Memory B cell (primary cell): ENCODE measurements around the gene TLK1.

Source experiments
- ATAC-seq: fragments of 150-1000 bp; cut with Tn5 transposase; 2 replicates; pipeline ENCODE4 v1.10.0; 2021; ENCODE audit warnings: low read depth, mild to moderate bottlenecking, moderate library complexity
- DNase-seq, 2 donors: peaks; one replicate each; pipeline ENCODE4 v3.0.0; 2022; ENCODE audit warnings: low spot score in 2 of 2
- H3K27ac Mint-ChIP-seq: one replicate; pipeline ENCODE4 v1.8.0; 2022; ENCODE audit warnings: mild to moderate bottlenecking, moderate library complexity, mixed read lengths
- H3K27me3 Mint-ChIP-seq: one replicate; pipeline ENCODE4 v1.8.0; 2022; ENCODE audit warnings: mixed read lengths
- H3K36me3 Mint-ChIP-seq: one replicate; pipeline ENCODE4 v1.8.0; 2022; ENCODE audit warnings: mild to moderate bottlenecking, mixed read lengths
- H3K4me1 Mint-ChIP-seq: one replicate; pipeline ENCODE4 v1.8.0; 2022; ENCODE audit warnings: mixed read lengths
- H3K4me3 Mint-ChIP-seq: one replicate; pipeline ENCODE4 v1.8.0; 2022; ENCODE audit warnings: mild to moderate bottlenecking, moderate library complexity, mixed read lengths
- H3K9me3 Mint-ChIP-seq: one replicate; pipeline ENCODE4 v1.8.0; 2022; ENCODE audit warnings: mixed read lengths

Gene TLK1

DNA sequence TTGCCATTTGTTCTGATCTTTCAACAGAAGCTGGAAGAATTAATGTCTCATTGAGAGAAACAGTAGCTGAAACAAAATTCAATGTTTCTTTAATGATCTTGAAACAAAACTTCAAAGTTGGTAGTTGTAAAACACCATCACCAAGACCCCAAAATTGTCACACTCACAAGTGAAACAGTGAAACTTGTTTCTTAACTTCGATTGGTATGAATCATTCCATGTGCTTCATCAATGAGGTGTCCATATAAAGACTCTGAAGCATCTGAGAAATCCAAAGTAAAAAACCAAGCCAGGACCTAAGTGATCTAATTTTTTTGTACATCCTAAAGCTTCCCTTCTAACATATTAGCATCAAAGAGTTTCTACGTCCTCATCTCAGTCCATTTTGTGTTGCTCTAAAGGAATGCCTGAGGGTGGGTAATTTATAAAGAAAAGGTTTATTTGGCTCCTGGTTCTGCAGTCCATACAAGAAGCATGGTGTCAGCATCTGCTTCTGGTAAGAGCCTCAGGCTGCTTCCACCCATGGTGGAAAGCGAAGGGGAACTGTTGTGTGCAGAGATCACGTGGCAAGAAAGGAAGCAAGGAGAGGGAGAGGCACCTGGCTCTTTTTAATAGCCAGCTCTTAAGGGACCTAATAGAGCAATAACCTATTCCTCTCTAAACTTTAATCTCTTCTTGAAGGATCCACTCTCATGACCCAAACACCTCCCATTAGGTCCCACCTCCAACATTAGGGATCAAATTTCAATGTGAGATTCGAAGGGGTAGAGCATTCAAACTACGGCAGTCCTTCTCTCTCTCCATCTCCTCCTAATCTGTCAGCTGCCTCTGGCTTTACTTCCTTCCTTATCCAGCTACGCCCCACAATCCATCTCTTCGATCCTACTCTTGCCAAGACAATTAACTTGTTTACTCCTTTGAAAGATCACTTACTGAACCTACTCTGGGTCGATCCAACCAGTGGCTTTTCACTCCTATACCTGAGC is 20.7 kb upstream of the TLK1 start:
- peak; percentile 37 for ATAC-seq
- H3K4me3 Mint-ChIP-seq: peak overlapping the region; percentile 21

DNA sequence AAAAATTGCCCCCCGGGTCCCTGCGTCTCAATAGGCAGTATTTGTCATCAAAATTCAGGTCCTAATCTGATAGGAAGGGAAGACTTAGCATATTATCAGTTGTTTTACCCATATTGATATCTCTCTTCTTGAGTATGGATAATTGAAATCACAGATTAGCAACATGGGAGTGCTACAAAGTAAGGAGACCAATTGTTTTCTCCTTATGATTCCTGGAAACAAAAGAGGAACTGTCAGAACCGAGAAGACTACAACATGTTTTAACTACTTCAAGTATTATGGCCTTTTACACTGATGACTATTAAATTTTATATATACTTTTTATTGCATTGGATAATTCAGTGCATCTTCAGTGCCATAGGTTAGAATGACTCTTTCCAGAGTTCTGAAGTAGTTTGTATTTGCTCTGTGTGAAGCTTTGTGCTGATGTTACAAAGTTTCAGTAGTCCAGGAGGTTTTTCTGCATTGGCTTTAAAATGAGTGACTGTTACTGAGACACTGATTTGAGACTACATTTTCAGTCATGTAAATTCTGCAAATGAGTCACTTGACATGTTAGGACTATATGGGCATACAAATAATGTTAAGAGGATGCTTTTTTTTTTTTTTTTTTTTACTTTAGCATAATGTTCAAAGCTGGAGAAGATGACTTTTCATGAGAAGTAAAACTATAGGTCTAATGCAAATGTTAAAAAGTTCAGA is 19.7 kb upstream of the TLK1 start:
- H3K36me3 Mint-ChIP-seq: no peaks in the 10 kb centered on the region
- no peak overlapping the region for H3K4me3 Mint-ChIP-seq
- no peak overlapping the region for H3K27ac Mint-ChIP-seq
- no peak for ATAC-seq
- DNase-seq: no peak
- H3K9me3 Mint-ChIP-seq: no peaks in the 10 kb centered on the region
- peaks cover 17% of the 10 kb centered on the region for H3K4me1 Mint-ChIP-seq
- H3K27me3 Mint-ChIP-seq: no peaks in the 10 kb centered on the region

More for the DNA sequence above, 20.7 kb upstream of the TLK1 start:
- peaks cover 17% of the 10 kb centered on the region for H3K4me1 Mint-ChIP-seq
- no peaks in the 10 kb centered on the region for H3K36me3 Mint-ChIP-seq
- no peak for DNase-seq
- no peak overlapping the region for H3K27ac Mint-ChIP-seq
- no peaks in the 10 kb centered on the region for H3K27me3 Mint-ChIP-seq
- no peaks in the 10 kb centered on the region for H3K9me3 Mint-ChIP-seq

DNA sequence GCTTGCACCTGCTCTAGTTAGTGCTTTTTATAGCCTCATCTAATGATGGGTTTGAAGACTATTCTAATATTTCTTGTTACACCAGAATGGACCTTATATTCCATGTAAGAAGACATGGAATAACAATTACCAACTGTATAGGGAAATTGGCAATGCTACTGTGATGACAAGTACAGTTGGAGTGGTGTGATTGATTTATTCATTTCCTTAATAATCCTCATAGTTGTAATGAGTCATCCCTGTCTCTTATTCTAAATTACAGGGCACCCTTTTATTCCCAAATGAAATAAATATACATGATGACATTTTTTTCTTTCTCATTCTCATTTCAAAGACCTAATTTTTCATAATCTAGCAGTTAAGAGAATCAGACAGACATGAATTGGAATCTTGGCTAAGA is 18.3 kb upstream of the TLK1 start:
- Mint-ChIP-seq H3K27me3 (no peaks in the 10 kb centered on the region), H3K4me3 (no peak overlapping the region), H3K9me3 (no peaks in the 10 kb centered on the region), H3K27ac (no peak overlapping the region), H3K36me3 (no peaks in the 10 kb centered on the region), H3K4me1 (peaks cover 17% of the 10 kb centered on the region)
- ATAC-seq: no peak
- DNase-seq: no peak

DNA sequence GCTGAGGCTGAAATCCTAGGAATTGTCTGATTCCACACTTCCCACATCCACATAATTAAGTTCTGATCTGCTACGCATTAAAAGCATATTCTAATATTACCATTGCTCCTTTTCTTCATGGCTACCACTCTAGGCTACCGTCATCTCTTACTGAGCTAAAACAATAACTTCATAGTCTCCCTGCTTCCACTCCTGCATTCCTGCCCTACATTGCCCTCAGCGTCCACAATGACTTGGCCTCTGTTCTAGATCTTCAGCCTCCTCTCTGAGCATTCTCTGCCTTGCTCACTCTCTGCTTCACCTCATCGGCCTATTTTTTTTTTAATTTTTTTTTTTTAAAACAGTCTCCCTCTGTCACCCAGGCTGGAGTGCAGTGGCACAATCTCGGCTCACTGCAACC is 15.8 kb upstream of the TLK1 start:
- no peak for DNase-seq
- ATAC-seq: no peak
- H3K36me3 Mint-ChIP-seq: no peaks in the 10 kb centered on the region
- no peak overlapping the region for H3K4me3 Mint-ChIP-seq
- peaks cover 10% of the 10 kb centered on the region for H3K4me1 Mint-ChIP-seq
- peaks cover 3% of the 10 kb centered on the region for H3K9me3 Mint-ChIP-seq
- H3K27ac Mint-ChIP-seq: no peak overlapping the region
- H3K27me3 Mint-ChIP-seq: no peaks in the 10 kb centered on the region

DNA sequence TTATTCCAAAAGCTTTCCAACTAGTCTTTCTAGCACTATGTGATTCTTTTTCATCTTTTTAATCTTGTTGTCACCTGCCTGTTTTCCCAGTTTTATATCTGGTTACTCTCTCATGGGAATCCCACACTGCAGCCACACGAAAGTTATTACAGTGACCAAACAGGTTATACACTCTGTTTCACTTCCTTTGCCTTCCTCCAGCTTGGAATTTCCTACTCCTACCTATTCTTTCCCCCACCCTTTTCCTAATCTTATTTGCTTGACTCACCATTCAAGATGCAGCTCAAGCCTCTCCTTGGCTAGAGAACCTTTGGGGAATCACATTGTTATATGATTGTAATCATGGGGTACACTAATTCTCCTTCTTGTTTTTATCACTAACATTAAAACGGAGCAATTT is 13.4 kb upstream of the TLK1 start:
- no peaks in the 10 kb centered on the region for H3K27me3 Mint-ChIP-seq
- H3K27ac Mint-ChIP-seq: no peak overlapping the region
- ATAC-seq (no peak), DNase-seq (no peak)
- no peaks in the 10 kb centered on the region for H3K36me3 Mint-ChIP-seq
- H3K9me3 Mint-ChIP-seq: peaks cover 3% of the 10 kb centered on the region
- H3K4me3 Mint-ChIP-seq: no peak overlapping the region
- H3K4me1 Mint-ChIP-seq: peaks cover 3% of the 10 kb centered on the region

DNA sequence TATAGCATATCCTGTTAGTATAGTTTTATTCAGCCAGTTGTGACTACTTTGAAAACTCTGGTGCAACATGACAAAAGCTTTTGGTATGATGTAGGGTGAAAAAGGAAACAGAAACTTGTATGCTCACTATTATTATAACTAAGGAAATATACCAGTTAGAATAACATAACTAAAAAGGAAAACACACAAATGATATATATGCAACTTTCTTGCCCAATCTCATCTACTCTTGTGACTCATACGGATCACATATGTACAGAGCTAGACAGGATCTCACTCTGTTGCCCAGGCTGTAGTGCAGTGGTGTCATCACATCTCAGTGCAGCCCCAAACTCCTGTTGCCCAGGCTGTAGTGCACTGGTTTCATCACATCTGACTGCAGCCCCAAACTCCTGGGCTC is 12.4 kb upstream of the TLK1 start:
- Mint-ChIP-seq H3K27me3 (no peaks in the 10 kb centered on the region), H3K4me3 (no peak overlapping the region), H3K36me3 (no peaks in the 10 kb centered on the region), H3K4me1 (no peaks in the 10 kb centered on the region), H3K27ac (no peak overlapping the region), H3K9me3 (peaks cover 3% of the 10 kb centered on the region)
- no peak for DNase-seq
- ATAC-seq: no peak

DNA sequence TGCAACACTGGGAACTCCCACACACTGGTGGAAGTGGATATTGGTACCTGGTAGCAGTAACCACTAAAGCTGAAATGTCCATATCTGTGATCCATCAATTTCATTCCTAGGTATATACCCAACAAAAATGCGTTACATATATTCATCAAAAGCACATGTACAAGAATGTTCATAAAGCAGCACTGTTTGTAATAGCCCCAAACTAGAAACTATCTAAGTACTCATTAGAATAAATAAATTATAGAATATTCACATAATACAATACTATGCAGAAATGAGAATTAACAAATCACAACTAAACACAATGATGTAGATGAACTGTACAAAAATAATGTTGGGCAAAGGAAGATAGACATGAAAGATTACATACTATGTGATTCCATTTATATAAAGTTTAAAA is 11.1 kb upstream of the TLK1 start:
- Mint-ChIP-seq H3K4me3 (no peak overlapping the region), H3K9me3 (peaks cover 3% of the 10 kb centered on the region), H3K36me3 (no peaks in the 10 kb centered on the region), H3K27me3 (no peaks in the 10 kb centered on the region), H3K27ac (no peak overlapping the region), H3K4me1 (no peaks in the 10 kb centered on the region)
- ATAC-seq (no peak), DNase-seq (no peak)

DNA sequence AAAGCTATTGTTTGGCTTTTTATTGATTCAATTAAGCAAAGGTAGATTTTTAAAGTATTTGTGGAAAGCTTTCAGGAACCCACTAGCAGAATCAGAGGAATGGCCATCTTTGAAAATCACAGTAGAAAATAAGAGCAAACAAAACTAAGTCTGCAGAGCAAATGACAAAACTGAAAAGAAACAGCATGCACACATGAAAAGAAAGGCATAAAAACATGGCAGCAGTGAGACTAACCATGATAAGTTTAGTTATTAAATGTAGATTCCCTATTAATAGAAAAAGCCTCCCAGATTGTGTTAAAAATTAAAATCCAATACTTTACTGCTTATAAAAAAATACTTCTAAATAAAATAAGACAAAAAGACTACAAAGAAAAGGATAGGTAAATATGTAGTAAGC is 9.1 kb upstream of the TLK1 start:
- no peak overlapping the region for H3K4me3 Mint-ChIP-seq
- H3K27ac Mint-ChIP-seq: no peak overlapping the region
- H3K36me3 Mint-ChIP-seq: no peaks in the 10 kb centered on the region
- DNase-seq (no peak), ATAC-seq (no peak)
- peaks cover 3% of the 10 kb centered on the region for H3K9me3 Mint-ChIP-seq
- H3K4me1 Mint-ChIP-seq: no peaks in the 10 kb centered on the region
- no peaks in the 10 kb centered on the region for H3K27me3 Mint-ChIP-seq

DNA sequence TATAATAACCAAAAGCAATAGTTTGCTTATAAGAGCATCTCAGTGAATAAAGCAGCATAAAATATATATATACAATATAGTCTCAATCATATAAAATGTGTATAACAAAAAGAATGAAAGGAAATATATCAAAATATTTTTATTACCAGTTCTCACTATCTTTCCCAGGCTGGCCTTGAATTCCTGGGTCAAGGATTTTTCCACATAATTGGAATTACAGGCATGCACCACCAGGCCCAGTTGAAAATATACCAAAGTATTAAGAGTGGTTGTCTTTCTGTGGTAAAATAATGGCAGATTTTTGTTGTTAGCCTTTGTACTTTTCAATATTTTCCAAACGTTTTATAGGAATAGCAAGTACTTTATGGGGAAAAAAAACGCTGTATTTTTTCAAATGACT is 8.6 kb upstream of the TLK1 start:
- no peak for DNase-seq

DNA sequence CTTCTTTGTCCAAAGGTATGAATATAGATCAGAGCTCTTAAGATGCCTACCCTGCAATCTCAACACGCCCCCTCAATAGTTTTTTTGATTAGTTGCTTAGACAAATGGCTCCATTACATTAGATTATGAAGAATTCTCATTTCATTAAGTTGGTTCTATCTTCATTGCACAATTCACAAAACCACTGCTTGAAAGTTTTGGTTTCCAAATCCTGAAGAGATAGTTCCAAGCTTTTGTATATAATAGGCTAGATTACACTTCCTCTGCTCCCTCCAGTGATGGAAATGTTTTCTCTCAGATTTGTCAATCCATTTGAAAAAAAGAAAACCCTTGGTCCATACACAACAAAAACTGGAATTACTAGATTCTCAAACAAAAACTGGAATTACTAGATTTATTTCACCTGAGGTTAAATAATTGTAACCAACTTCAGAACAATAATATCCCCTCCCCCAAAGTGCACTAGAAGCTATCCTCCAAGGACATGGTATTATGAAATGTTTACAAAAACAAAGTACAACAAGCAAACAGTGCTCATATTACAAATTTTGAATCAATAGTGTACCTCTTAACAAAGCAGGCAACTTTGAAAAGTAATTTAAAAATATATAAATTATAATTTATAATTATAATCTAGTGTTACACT is 6.8 kb upstream of the TLK1 start:
- Mint-ChIP-seq H3K27ac (no peak overlapping the region), H3K4me1 (peaks cover 4% of the 10 kb centered on the region), H3K9me3 (peaks cover under 1% of the 10 kb centered on the region), H3K36me3 (no peaks in the 10 kb centered on the region), H3K27me3 (no peaks in the 10 kb centered on the region), H3K4me3 (no peak overlapping the region)
- no peak for ATAC-seq
- DNase-seq: no peak

More for the DNA sequence above, 8.6 kb upstream of the TLK1 start:
- Mint-ChIP-seq H3K4me3 (no peak overlapping the region), H3K4me1 (no peaks in the 10 kb centered on the region), H3K9me3 (peaks cover 3% of the 10 kb centered on the region), H3K27me3 (no peaks in the 10 kb centered on the region), H3K36me3 (no peaks in the 10 kb centered on the region), H3K27ac (no peak overlapping the region)
- ATAC-seq: no peak

DNA sequence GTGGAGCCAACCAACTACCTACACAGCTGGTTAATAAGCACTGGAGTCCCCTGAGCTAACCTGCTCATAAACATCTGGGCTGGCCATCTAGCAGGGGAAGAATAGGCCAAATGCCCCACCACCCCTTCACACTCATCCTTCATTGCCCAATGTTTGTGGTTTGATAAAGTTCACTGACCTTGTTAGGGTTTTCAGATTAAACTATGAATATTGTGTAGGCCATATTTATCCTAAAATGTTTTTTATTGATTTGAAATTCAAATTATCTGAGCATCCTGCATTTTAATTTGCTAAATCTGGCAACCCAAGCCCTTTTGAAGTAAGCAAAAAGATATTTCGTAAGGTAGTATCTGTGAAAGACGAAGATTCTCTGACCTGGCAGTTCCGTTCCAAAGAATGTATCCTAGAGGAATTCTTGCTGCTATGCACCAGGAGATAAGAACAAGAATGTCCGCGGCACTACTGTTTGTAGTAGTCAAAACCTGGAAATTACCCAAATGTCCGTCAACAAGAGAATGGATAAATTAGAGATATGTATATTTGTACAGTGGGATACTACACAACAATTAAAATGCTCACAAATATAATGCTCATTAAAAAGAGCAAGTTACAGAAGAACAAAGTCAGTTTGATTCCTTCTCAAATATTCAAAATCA is 5.8 kb upstream of the TLK1 start:
- Mint-ChIP-seq H3K27me3 (no peaks in the 10 kb centered on the region), H3K36me3 (no peaks in the 10 kb centered on the region), H3K4me3 (no peak overlapping the region), H3K27ac (no peak overlapping the region), H3K9me3 (no peaks in the 10 kb centered on the region), H3K4me1 (peaks cover 7% of the 10 kb centered on the region)
- DNase-seq: no peak
- no peak for ATAC-seq

DNA sequence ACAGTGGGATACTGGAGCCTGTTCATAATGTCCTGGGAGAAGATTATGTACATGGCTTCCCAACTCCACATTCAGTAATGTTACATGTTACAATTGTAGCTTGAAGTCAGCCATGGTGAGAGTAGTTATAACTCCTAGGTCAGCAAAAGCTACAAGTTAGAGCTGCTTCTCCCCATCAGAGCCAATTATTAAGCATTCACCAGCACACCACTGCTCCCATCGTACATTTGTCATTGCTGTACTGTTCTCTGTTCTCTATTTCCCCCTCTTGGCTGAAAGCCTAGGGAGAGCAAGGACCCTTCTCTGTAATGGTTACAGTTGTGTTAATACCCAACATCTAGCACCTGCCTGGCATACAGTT is 5.3 kb upstream of the TLK1 start:
- Mint-ChIP-seq H3K9me3 (no peaks in the 10 kb centered on the region), H3K27me3 (no peaks in the 10 kb centered on the region), H3K36me3 (no peaks in the 10 kb centered on the region), H3K4me1 (peaks cover 9% of the 10 kb centered on the region), H3K27ac (no peak overlapping the region), H3K4me3 (no peak overlapping the region)
- DNase-seq (no peak), ATAC-seq (no peak)

DNA sequence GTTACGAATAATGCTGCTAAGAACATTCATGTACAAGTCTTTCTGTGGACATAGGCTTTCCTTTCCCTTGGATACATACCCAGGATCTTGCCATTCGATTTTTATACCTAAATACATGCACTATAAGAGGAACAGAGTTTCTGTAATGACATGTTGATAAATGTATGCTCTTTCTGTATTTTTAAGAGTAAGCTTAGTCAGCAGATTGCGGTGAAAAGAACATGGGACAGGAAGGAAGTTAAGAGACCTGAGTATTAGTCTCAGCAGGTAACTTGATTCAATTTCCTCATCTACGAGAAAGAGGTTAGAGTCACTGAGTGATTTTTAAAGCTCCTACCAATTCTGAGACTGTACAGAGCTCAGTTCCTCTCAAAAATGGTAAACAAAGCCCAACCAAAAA is 2.6 kb upstream of the TLK1 start:
- ATAC-seq: no peak
- Mint-ChIP-seq H3K27ac (peak overlapping the region; percentile 10), H3K4me1 (peaks cover 16% of the 10 kb centered on the region), H3K27me3 (no peaks in the 10 kb centered on the region), H3K4me3 (peak overlapping the region; percentile 24), H3K9me3 (no peaks in the 10 kb centered on the region), H3K36me3 (peaks cover 4% of the 10 kb centered on the region)
- no peak for DNase-seq
